Fibroblast of skin of scalp (primary cell): Measurements from ENCODE around the gene KLHL30.

Source experiments
- DNase-seq: peaks from one replicate; pipeline ENCODE4 v3.0.0-alpha.2; 2013

Gene KLHL30

DNA sequence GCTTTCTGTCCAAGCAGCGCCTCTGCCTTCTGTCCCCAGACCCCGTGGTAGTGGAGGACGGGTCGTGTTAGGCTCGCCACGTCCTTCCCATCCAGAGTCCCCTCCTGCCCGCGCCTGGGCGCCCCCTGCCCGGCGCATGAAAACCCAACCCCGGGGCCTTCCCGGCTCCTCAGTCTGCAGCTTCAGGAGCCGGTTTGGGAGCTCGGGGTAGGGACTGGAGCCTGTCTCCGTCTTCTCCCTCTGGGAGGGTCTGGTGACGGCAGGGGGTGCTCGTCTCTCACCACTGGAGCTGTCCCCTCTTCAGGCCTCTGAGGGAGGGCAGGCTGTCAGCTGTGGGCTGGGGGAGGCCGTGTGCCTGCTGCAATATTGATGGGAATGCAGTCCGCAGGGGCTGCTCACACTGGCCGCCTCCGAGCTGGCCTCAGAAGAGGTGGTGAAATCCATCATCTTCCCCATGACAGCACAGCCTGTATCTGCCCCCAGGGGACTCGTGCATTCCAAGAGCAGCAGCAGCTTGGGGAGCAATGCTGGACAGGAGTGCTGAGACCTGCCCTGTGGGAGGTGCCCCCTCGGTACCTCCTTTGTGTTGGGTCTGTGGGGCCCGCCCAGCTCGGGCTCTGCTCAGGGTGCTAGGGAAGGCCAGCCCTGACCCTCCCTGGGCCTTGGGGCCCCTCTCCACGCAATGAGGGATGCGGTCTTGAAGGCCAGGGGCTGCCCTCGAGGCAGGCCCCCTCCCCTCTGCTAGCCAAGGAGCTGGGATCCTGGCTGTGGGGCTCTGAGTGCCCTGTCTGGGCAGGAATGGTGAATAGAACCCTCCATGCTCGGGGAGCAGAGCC, 17.8 kb upstream of the KLHL30 start:
- peak; percentile 51 for DNase-seq

DNA sequence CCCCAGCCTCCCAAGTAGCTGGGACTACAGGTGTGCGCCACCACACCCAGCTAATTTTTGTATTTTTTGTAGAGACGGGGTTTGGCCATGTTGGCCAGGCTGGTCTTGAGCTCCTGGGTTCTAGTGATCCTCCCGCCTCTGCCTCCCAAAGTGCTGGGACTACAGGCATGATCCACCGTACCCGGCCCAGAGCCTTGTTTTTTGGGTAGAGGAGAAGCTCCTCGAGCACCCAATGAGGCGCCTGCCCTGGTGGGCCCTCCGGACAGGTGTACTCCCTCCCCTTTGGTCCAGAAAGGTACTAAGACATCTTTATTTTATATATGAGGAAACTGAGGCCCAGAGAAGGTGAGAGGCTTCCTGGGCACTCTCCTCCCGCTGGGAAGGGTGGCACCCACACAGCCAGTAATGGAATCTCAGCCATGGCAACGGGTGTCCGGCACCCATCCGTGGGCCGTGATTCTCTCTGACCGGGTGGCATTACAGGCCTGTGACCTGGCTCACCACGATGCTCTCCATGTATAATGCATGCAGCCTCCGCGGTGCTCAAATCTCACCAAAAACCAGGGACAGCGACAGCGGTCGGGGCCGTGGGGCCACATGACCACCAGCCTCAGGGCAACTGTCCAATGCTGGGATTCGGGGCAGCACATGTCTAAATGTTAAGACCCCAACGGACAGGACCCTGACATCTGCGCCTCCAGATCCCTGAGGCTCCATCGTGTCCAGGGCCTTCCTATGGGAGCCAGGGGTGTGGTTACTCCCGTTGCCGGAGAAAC, 16.8 kb upstream of the KLHL30 start:
- DNase-seq: no peak

DNA sequence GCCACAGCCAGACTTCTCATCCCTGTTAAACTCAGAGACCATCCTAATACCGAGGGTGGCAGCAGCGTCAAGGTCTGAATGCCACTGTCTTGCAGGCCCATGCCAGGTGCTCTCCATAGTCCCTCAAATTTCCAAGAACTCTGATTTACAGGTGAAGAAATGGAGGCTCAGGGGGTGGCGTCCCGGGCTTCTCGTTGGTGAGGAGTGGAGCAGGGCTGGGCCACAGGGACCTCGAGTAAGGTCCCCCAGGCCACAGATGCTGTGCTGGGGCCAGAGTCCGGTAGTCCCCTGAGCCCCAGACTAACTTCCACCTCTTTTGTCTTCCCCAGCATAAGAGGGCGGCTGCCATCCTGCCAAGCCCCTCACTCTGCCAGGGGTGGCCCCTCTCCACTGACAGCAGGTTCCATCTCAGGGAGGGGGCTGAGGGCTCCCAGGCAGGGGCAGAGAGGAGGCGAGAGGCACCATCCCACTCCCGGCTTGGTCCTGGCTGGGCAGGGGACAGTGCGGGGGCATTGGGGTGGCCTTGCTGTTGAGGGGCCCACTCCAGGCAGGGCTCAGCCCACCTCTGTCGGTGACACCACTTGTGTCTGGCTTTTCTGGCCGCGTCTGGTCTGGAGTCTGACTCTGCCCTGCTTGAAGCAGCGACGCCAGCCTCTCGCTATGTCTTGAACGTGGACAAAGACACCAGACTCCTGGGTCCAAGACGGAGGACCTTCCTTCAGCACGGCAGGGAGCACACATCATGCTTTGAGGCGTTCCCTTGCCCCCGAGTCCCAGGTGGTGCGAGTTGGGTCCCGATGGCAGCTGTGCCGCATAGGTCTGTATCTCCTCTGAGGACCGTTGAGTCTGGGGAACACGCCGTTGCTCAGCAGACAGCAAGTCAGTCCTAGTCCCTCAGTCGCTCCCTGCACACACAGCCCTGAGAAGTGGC, 15.9 kb upstream of the KLHL30 start:
- DNase-seq: no peak

DNA sequence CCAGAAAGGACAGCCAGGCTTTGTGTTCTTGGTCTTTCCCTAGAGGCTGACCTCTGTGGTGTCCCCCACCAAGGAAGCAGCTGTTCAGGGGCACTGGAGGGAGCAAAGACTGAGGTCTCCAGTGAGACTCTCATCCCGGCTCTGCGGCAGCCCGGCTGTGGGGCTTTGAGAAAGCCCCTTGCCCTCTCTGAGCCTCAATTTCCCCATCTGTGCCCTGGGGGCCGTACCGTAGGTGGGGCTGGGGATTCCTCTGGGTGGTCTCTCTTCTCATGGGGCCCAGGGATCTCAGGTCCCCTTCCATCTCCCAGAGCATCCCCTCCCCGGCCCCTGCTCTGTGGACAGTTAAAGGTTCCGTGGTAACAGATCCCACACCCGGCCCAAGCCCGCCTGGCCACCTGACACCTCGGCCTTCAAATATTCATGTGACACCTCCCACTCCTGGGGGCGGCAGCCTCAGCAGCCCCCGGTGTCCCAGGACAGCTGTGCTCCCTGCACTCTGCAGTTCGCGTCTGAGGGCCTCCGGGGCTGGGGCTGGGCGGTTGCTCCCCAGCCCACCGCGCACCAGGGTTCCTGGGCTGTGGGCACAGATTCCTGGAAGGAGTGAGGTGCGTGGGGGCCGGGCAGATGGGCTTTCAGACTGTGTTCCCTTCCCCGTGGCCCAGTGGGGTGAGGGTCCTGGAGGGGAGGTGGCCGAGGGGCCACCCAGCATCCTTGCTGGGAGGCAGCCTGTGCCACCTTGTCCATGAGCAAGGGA, 15.1 kb upstream of the KLHL30 start:
- DNase-seq: no peak

DNA sequence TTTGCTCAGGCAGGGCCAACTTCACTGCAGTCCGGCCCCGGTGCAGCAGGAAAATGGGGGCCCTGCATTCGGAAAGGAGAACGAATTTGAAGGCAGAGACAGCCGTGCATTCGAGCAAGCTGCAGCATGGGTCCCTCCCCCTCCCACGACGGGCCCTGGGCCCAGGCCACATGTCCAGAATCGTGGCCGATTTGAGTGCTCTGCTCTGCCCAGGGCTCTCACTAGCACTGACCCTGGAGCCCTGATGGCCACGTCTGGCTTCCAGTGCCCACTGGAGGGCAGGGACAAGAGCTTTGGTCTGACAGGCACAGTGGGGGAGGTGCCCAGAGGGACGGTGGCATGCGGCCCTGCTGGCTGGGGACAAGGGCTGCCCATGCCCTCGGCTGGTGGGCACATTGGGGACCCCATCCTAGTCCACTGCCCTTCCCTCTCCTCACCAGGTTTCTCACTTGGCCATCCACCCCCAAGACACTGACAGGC, 14.4 kb upstream of the KLHL30 start:
- DNase-seq: no peak

- DNase-seq: no peak
Observed at GRCh38 chr2:238124488-238125126, 13.9 kb upstream of the KLHL30 start.

GRCh38 chr2:238125127-238125885, 13.2 kb upstream of the KLHL30 start:
- DNase-seq: no peak

- no peak for DNase-seq
Observed at GRCh38 chr2:238126338-238126737, 12.1 kb upstream of the KLHL30 start.

- no peak for DNase-seq
Observed at GRCh38 chr2:238126775-238127164, 11.7 kb upstream of the KLHL30 start.

GRCh38 chr2:238127165-238128060, 11.1 kb upstream of the KLHL30 start:
- DNase-seq: peak; percentile 76

DNA sequence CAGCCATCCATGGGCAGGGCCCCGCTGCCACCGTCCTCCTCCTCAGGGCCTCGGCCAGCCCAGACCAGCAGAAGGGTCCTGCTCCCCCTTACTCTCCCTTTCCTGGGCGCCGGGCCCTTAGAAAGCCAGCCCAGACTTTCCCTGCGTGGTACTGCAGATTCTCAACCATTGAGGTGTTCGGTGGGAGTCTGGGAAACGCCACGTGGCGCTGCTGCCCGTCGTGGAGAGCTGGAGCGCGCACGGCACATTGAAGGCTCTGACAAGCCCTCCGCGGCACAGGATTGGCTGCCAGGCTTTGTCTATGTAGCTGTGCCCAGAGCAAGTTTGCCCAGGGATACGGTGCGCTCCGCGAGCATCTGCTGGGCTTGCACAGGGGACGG, 10.4 kb upstream of the KLHL30 start:
- DNase-seq: no peak

- no peak for DNase-seq
Observed at GRCh38 chr2:238128534-238129001, 9.9 kb upstream of the KLHL30 start.

DNA sequence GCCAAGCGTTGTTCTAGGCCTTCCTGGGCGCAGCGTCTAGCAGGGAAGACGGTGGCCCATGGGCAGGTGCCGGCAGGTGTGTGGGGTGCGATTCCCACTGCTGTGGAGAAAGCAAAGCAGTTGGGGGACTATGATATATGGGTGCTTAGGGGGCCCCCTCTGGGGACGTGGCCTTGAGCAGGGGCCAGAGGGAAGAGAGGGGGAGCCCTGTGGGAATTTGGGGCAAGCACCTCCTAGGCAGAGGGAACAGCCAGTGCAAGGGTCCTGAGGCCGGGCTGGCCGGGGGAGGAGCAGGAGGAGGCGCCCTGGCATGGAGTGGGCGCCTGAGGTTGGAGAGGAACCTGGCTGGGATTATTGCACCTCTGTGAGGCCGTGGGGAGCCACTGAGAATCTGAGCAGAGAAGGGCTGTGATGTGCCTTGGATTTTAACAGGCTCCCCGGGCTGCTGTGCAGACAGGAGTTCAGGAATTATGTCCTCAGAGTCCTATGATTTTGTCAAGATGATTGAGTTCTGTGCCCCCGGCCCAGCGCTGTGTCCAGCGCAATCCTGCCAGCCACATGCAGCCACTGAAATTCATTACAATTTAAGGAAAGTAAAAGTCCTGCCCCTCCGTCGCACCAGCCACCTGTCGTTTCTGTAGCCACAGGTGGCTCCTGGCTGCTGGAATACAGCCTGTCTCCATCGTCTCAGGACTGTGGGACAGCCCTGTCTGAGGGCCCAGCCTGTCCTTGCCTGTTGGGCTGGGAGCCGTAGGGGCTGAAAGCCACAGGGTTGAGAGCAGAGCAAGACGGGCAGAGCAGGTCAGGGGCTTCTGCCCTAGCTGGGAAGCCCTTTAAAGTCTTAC, 9.1 kb upstream of the KLHL30 start:
- no peak for DNase-seq

DNA sequence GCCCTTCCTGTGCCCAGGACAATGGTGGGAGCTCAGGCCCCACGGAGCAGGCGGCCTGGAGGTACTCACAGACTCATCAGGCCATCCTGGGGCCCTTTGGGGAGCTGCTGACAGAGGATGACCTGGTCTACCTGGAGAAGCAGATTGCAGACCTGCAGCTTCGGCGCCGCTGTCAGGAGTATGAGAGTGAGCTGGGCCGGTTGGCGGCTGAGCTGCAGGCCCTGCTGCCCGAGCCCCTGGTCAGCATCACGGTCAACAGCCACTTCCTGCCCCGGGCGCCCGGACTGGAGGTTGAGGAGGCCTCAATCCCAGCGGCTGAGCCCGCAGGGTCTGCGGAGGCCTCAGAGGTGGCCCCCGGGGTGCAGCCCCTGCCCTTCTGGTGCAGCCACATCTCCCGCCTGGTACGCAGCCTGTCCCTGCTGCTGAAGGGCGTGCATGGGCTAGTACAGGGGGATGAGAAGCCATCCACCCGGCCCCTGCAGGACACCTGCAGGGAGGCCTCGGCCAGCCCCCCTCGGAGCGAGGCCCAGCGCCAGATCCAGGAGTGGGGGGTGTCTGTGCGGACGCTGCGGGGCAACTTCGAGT, 8.3 kb upstream of the KLHL30 start:
- no peak for DNase-seq

- no peak for DNase-seq
Observed at GRCh38 chr2:238130696-238131628, 7.5 kb upstream of the KLHL30 start.

- DNase-seq: no peak
Observed at GRCh38 chr2:238131761-238132462, 6.6 kb upstream of the KLHL30 start.
